GM04504 (cell line): Measurements from ENCODE around the gene FAM193B.
"Not testable (repeated sequence)": the region's sequence is repeated elsewhere in the genome, so short reads cannot be mapped to it uniquely, and the experiment has no call there.

Source experiments
- DNase-seq: peaks from one replicate; pipeline ENCODE4 v3.0.0-alpha.2; 2012; ENCODE audit warnings: low read depth

Gene FAM193B

GRCh38 chr5:177576169-177576568, 21.8 kb upstream of the FAM193B start:
- DNase-seq, result no peak

- DNase-seq, result no peak
Observed at GRCh38 chr5:177575488-177575887, 21.1 kb upstream of the FAM193B start.

- DNase-seq, result no peak
Observed at GRCh38 chr5:177569894-177570293, 15.5 kb upstream of the FAM193B start.

GRCh38 chr5:177568326-177568725, 14.0 kb upstream of the FAM193B start:
- no peak for DNase-seq

GRCh38 chr5:177565046-177565445, 10.7 kb upstream of the FAM193B start:
- no peak for DNase-seq

GRCh38 chr5:177559446-177559941, 5.1 kb upstream of the FAM193B start:
- not testable (repeated sequence) for DNase-seq

- DNase-seq, result no peak
Observed at GRCh38 chr5:177557796-177558195, 3.4 kb upstream of the FAM193B start.

- DNase-seq, result no peak
Observed at GRCh38 chr5:177557041-177557647, 2.8 kb upstream of the FAM193B start.

GRCh38 chr5:177555665-177556064, 1.3 kb upstream of the FAM193B start:
- DNase-seq, result no peak

- DNase-seq, result no peak
Observed at GRCh38 chr5:177555228-177555627, 865 bp upstream of the FAM193B start.

GRCh38 chr5:177553671-177554429, 513 bp downstream of the FAM193B start:
- no peak for DNase-seq

- no peak for DNase-seq
Observed at GRCh38 chr5:177552839-177553455, 1.4 kb downstream of the FAM193B start.

- no peak for DNase-seq
Observed at GRCh38 chr5:177550122-177550521, 4.2 kb downstream of the FAM193B start.

- no peak for DNase-seq
Observed at GRCh38 chr5:177548495-177548894, 5.9 kb downstream of the FAM193B start.

GRCh38 chr5:177547736-177548135, 6.6 kb downstream of the FAM193B start:
- DNase-seq, result no peak

- peak; percentile 97 for DNase-seq
Observed at GRCh38 chr5:177546258-177546741, 8.1 kb downstream of the FAM193B start.

GRCh38 chr5:177545487-177546257, 8.7 kb downstream of the FAM193B start:
- DNase-seq, result peak; percentile 73

GRCh38 chr5:177542816-177543465, 11.4 kb downstream of the FAM193B start:
- DNase-seq, result no peak

- DNase-seq, result no peak
Observed at GRCh38 chr5:177540438-177540837, 13.9 kb downstream of the FAM193B start.

GRCh38 chr5:177539411-177539810, 15.0 kb downstream of the FAM193B start:
- DNase-seq, result peak; percentile 57

- no peak for DNase-seq
Observed at GRCh38 chr5:177538876-177539275, 15.5 kb downstream of the FAM193B start.
